HEK293 (cell line): Measurements from ENCODE around the gene EVA1C.

Experiments used
- CTCF ChIA-PET: fragments of 350-600 bp; formaldehyde crosslinking; extraction: SDS; loops from one replicate; lab custom pipeline; 2021; ENCODE audit warnings: antibody characterized with exemption; lab: Yijun Ruan, JAX
- POLR2A ChIA-PET: fragments of 300-600 bp; formaldehyde crosslinking; extraction: SDS; loops from one replicate; lab custom pipeline; 2020; ENCODE audit warnings: antibody characterized with exemption, inconsistent platforms; lab: Yijun Ruan, JAX
- H3K27ac ChIP-seq: fragments of 200-500 bp; sonication (Bioruptor generic); 2 replicates; pipeline ENCODE4 v1.5.1; 2014; ENCODE audit warnings: low read depth, low read length, control low read depth, inconsistent platforms; ENCODE audit errors: extremely low read depth
- H3K36me3 ChIP-seq, 2 experiments: fragments of 200-500 bp in 1 of 2; sonication (Bioruptor generic) in 1 of 2; 1 replicate in 1 of 2; 2 replicates in 1 of 2; pipeline ENCODE4 v1.5.1; 2014 to 2017; ENCODE audit warnings: inconsistent platforms in 2 of 2, low read length in 2 of 2; ENCODE audit not compliant: control insufficient read depth in 2 of 2, insufficient read depth in 1 of 2
- H3K4me1 ChIP-seq: fragments of 200-500 bp; sonication (Bioruptor generic); 2 replicates; pipeline ENCODE4 v1.5.1; 2014; ENCODE audit warnings: mild to moderate bottlenecking, low read length, inconsistent platforms; ENCODE audit not compliant: control insufficient read depth, insufficient read depth
- H3K4me3 ChIP-seq: 2 replicates; pipeline ENCODE4 v1.5.1; 2011; ENCODE audit warnings: low read depth, mild to moderate bottlenecking, control low read depth, low read length, moderate library complexity
- H3K9me3 ChIP-seq: fragments of 200-500 bp; sonication (Bioruptor generic); 2 replicates; pipeline ENCODE4 v1.5.1; 2014; ENCODE audit warnings: low read depth, low read length, inconsistent platforms; ENCODE audit not compliant: control insufficient read depth, insufficient read depth
- AEBP2 ChIP-seq: fragments of 450-650 bp; formaldehyde crosslinking; IDR thresholded peaks from 2 replicates; pipeline ENCODE4 v1.5.1; 2016; ENCODE audit warnings: missing biosample characterization, missing genetic modification characterization, borderline replicate concordance
- GLI4 ChIP-seq: fragments of 450-650 bp; formaldehyde crosslinking; IDR thresholded peaks from 2 replicates; pipeline ENCODE4 v1.5.1; 2016; ENCODE audit warnings: missing biosample characterization, missing genetic modification characterization
- HOXD13 ChIP-seq: sonication (generic); formaldehyde crosslinking; IDR thresholded peaks from 2 replicates; pipeline ENCODE4 v1.8.0; 2022; ENCODE audit warnings: missing genetic modification reagents, borderline replicate concordance
- MZF1 ChIP-seq: fragments of 450-650 bp; formaldehyde crosslinking; IDR thresholded peaks from 2 replicates; pipeline ENCODE4 v1.5.1; 2017; ENCODE audit warnings: missing biosample characterization, missing genetic modification characterization, borderline replicate concordance
- REPIN1 ChIP-seq: fragments of 450-650 bp; formaldehyde crosslinking; IDR thresholded peaks from 2 replicates; pipeline ENCODE4 v1.5.1; 2017; ENCODE audit warnings: missing biosample characterization, missing genetic modification characterization, low read depth
- SCRT1 ChIP-seq: fragments of 450-650 bp; formaldehyde crosslinking; IDR thresholded peaks from 2 replicates; pipeline ENCODE4 v1.5.1; 2016; ENCODE audit warnings: missing biosample characterization, missing genetic modification characterization, borderline replicate concordance
- SP7 ChIP-seq: fragments of 450-650 bp; formaldehyde crosslinking; IDR thresholded peaks from 2 replicates; pipeline ENCODE4 v1.5.1; 2016; ENCODE audit warnings: missing biosample characterization, missing genetic modification characterization
- YY1 ChIP-seq: fragments of 450-650 bp; formaldehyde crosslinking; IDR thresholded peaks from 2 replicates; pipeline ENCODE4 v1.5.1; 2018; ENCODE audit warnings: missing biosample characterization, missing genetic modification characterization
- ZBTB44 ChIP-seq: fragments of 450-650 bp; IDR thresholded peaks from 2 replicates; pipeline ENCODE4 v1.5.1; 2018; ENCODE audit warnings: missing biosample characterization, mild to moderate bottlenecking, missing genetic modification characterization
- ZBTB6 ChIP-seq: fragments of 450-650 bp; formaldehyde crosslinking; IDR thresholded peaks from 2 replicates; pipeline ENCODE4 v1.5.1; 2017; ENCODE audit warnings: missing biosample characterization, missing genetic modification characterization
- ZFHX2 ChIP-seq: fragments of 450-650 bp; formaldehyde crosslinking; conservative IDR thresholded peaks from 2 replicates; pipeline ENCODE4 v1.5.1; 2016; ENCODE audit warnings: missing biosample characterization, missing genetic modification characterization
- ZFP41 ChIP-seq: fragments of 450-650 bp; formaldehyde crosslinking; IDR thresholded peaks from 2 replicates; pipeline ENCODE4 v1.5.1; 2016; ENCODE audit warnings: missing biosample characterization, missing genetic modification characterization, borderline replicate concordance
- ZNF140 ChIP-seq: fragments of 450-650 bp; formaldehyde crosslinking; IDR thresholded peaks from 2 replicates; pipeline ENCODE4 v1.5.1; 2016; ENCODE audit warnings: missing biosample characterization, missing genetic modification characterization
- ZNF174 ChIP-seq: fragments of 450-650 bp; formaldehyde crosslinking; IDR thresholded peaks from 2 replicates; pipeline ENCODE4 v1.5.0; 2017; ENCODE audit warnings: missing biosample characterization, mild to moderate bottlenecking, missing genetic modification characterization
- ZNF24 ChIP-seq: fragments of 450-650 bp; formaldehyde crosslinking; IDR thresholded peaks from 2 replicates; pipeline ENCODE4 v1.5.1; 2016; ENCODE audit warnings: missing biosample characterization, missing genetic modification characterization
- ZNF280C ChIP-seq: fragments of 450-650 bp; formaldehyde crosslinking; IDR thresholded peaks from 2 replicates; pipeline ENCODE4 v1.5.1; 2016; ENCODE audit warnings: missing biosample characterization, missing genetic modification characterization
- ZNF398 ChIP-seq: fragments of 450-650 bp; formaldehyde crosslinking; IDR thresholded peaks from 2 replicates; pipeline ENCODE4 v1.5.1; 2017; ENCODE audit warnings: missing biosample characterization, missing genetic modification characterization
- ZNF433 ChIP-seq: fragments of 450-650 bp; formaldehyde crosslinking; IDR thresholded peaks from 2 replicates; pipeline ENCODE4 v1.5.1; 2016; ENCODE audit warnings: missing biosample characterization, missing genetic modification characterization, low read depth
- ZNF488 ChIP-seq: fragments of 450-650 bp; formaldehyde crosslinking; IDR thresholded peaks from 2 replicates; pipeline ENCODE4 v1.5.1; 2016; ENCODE audit warnings: missing biosample characterization, missing genetic modification characterization
- ZNF510 ChIP-seq: fragments of 450-650 bp; formaldehyde crosslinking; IDR thresholded peaks from 2 replicates; pipeline ENCODE4 v1.5.1; 2018; ENCODE audit warnings: mild to moderate bottlenecking, missing genetic modification characterization, missing biosample characterization; ENCODE audit not compliant: insufficient replicate concordance
- ZNF548 ChIP-seq: fragments of 450-650 bp; formaldehyde crosslinking; IDR thresholded peaks from 2 replicates; pipeline ENCODE4 v1.5.1; 2016; ENCODE audit warnings: missing biosample characterization, missing genetic modification characterization
- ZNF558 ChIP-seq: fragments of 450-650 bp; formaldehyde crosslinking; IDR thresholded peaks from 2 replicates; pipeline ENCODE4 v1.5.1; 2016; ENCODE audit warnings: missing biosample characterization, missing genetic modification characterization
- ZNF623 ChIP-seq: fragments of 450-650 bp; formaldehyde crosslinking; IDR thresholded peaks from 2 replicates; pipeline ENCODE4 v1.5.1; 2016; ENCODE audit warnings: missing biosample characterization, missing genetic modification characterization
- ZNF654 ChIP-seq: fragments of 450-650 bp; formaldehyde crosslinking; IDR thresholded peaks from 2 replicates; pipeline ENCODE4 v1.5.1; 2016; ENCODE audit warnings: low read depth, missing biosample characterization, missing genetic modification characterization
- ZNF658 ChIP-seq: fragments of 450-650 bp; formaldehyde crosslinking; IDR thresholded peaks from 2 replicates; pipeline ENCODE4; 2016; ENCODE audit warnings: missing biosample characterization, missing genetic modification characterization
- ZNF785 ChIP-seq: fragments of 450-650 bp; formaldehyde crosslinking; IDR thresholded peaks from 2 replicates; pipeline ENCODE4 v1.5.1; 2016; ENCODE audit warnings: missing biosample characterization, missing genetic modification characterization
- ZNF843 ChIP-seq: fragments of 450-650 bp; formaldehyde crosslinking; IDR thresholded peaks from 2 replicates; pipeline ENCODE4 v1.5.1; 2016; ENCODE audit warnings: missing biosample characterization, missing genetic modification characterization

Gene EVA1C

GRCh38 chr21:32406405-32406804, 6.1 kb upstream of the EVA1C start:
- H3K4me1 ChIP-seq: no peaks in the 10 kb centered on the region
- H3K27ac ChIP-seq: no peak overlapping the region
- no peak overlapping the region for H3K4me3 ChIP-seq
- no peak for TF ChIP-seq ZFHX2 (tag by site-specific recombination)
- TF ChIP-seq ZNF174 (tag by site-specific recombination): no peak
- TF ChIP-seq REPIN1 (tag by site-specific recombination): no peak
- no peak for TF ChIP-seq ZNF623
- TF ChIP-seq ZNF658 (tag by site-specific recombination): no peak
- TF ChIP-seq ZBTB44 (tag by site-specific recombination): no peak
- TF ChIP-seq ZFP41 (tag by site-specific recombination): no peak
- no peak for TF ChIP-seq ZNF488 (tag by site-specific recombination)
- no peak for TF ChIP-seq ZNF280C (tag by site-specific recombination)
- TF ChIP-seq ZNF140 (tag by site-specific recombination): no peak
- TF ChIP-seq SCRT1 (tag by site-specific recombination): no peak
- TF ChIP-seq ZBTB6 (tag by site-specific recombination): no peak
- no peak for TF ChIP-seq ZNF433 (tag by site-specific recombination)
- TF ChIP-seq MZF1 (tag by site-specific recombination): no peak
- ChIA-PET CTCF (interaction anchor here (0.6 to 12.7 kb wide), 7 partner anchors 8 to 194 kb away, joined by 3 to 209 read pairs (median 4); no protein-coding TSS in a partner anchor), POLR2A (no interaction called here)
- H3K9me3 ChIP-seq: no peaks in the 10 kb centered on the region
- H3K36me3 ChIP-seq: no peaks in the 10 kb centered on the region

GRCh38 chr21:32410291-32410690, 2.2 kb upstream of the EVA1C start:
- ChIA-PET POLR2A (no interaction called here), CTCF (interaction anchor here (0.7 to 12.7 kb wide), 4 partner anchors 9 to 290 kb away, joined by 3 to 209 read pairs (median 4); no protein-coding TSS in a partner anchor)
- Histone ChIP-seq H3K27ac (no peak overlapping the region), H3K36me3 (no peaks in the 10 kb centered on the region), H3K9me3 (no peaks in the 10 kb centered on the region), H3K4me1 (peaks cover 13% of the 10 kb centered on the region), H3K4me3 (no peak overlapping the region)
- TF ChIP-seq ZNF398 (no peak), ZNF548 (tag by site-specific recombination) (no peak), HOXD13 (no peak), ZNF510 (no peak), ZNF785 (tag by site-specific recombination) (no peak), ZNF654 (no peak), SP7 (tag by site-specific recombination) (no peak), ZNF558 (tag by site-specific recombination) (no peak), ZNF843 (tag by site-specific recombination) (no peak), YY1 (tag by site-specific recombination) (no peak), AEBP2 (tag by site-specific recombination) (no peak), ZFHX2 (tag by site-specific recombination) (no peak), GLI4 (tag by site-specific recombination) (no peak), ZNF24 (tag by site-specific recombination) (no peak)
